ENCODE results near the gene TRIM41. TPM values are rescaled to one million over a fixed set of nuclear protein-coding genes. Genes with fewer than 3 reads are reported as not detected.

TRIM41 gene
- polyA plus RNA-seq, 1 experiment = 15.2 TPM

DNA sequence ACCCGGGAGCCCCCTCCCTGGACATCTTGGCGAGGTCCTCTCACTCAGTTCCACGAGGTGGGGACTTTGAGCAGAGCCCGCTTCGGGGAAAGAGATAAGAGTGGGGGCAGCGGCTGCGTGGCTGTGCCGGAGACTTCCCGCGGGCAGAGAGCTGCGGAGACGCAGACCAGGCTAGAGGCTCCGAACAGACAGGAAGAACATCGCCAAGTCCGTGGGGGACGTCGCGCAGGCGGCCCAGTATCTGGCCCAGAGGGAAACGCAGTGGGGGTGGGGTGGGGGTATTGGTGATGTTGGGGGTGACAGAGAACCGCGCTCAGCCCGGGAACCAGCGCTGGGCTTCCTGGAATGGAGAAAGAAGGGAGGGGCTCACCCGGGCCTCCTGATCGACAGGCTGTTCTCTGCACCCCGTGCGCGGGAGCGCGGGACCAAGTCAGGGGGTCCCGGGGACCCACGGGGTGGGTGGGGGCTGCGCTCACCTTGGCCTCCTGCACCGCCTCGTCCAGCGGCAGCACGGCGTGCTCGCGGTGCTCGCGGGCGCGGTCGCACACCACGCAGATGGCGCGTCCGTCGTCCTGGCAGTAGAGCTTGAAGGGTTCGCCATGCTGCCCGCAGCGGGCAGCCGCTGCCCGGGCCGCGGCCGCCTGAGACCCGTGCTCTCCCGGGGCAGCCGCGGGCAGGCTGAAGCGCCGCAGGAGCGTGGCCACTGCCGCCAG is 18.8 kb upstream of the TRIM41 start:
- no peaks in the 10 kb centered on the region for H3K27me3 ChIP-seq (ENCODE audit: control insufficient read depth, insufficient read depth, low read length)
- CTCF ChIA-PET = interaction anchor here (1.1 to 1.7 kb wide), 3 partner anchors 11 to 58 kb away, joined by 3 to 4 read pairs (median 3); no protein-coding TSS in a partner anchor
- DNase-seq (ENCODE audit: low read depth) = no peak
- H3K36me3 ChIP-seq (ENCODE audit: control insufficient read depth, insufficient read depth, low read length) = no peaks in the 10 kb centered on the region
- H3K4me3 ChIP-seq (ENCODE audit: low read depth, low read length) = peak overlapping the region; percentile 55
- POLR2A ChIA-PET = interaction anchor here (0.5 to 1.2 kb wide), 2 partner anchors 13 to 19 kb away, joined by 3 to 5 read pairs; partner anchors contain the start of gene TRIM41
- TF ChIP-seq, protein P1, sequence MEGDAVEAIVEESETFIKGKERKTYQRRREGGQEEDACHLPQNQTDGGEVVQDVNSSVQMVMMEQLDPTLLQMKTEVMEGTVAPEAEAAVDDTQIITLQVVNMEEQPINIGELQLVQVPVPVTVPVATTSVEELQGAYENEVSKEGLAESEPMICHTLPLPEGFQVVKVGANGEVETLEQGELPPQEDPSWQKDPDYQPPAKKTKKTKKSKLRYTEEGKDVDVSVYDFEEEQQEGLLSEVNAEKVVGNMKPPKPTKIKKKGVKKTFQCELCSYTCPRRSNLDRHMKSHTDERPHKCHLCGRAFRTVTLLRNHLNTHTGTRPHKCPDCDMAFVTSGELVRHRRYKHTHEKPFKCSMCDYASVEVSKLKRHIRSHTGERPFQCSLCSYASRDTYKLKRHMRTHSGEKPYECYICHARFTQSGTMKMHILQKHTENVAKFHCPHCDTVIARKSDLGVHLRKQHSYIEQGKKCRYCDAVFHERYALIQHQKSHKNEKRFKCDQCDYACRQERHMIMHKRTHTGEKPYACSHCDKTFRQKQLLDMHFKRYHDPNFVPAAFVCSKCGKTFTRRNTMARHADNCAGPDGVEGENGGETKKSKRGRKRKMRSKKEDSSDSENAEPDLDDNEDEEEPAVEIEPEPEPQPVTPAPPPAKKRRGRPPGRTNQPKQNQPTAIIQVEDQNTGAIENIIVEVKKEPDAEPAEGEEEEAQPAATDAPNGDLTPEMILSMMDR (IDR thresholded peaks at IDR 0.05; ENCODE audit: insufficient read depth, low read depth, low read length) = no peak

- peak within 1 kb of the TSS; percentile 55 for H3K4me3 ChIP-seq (ENCODE audit: low read depth, low read length)
- no peaks in the 10 kb centered on the region for H3K27me3 ChIP-seq (ENCODE audit: control insufficient read depth, insufficient read depth, low read length)
- ChIA-PET CTCF (interaction anchor here (1.7 to 2.6 kb wide), 2 partner anchors 12 to 15 kb away, joined by 4 to 12 read pairs; no protein-coding TSS in a partner anchor), POLR2A (interaction anchor here (1.2 kb wide), 1 partner anchor 14 kb away, joined by 3 read pairs; no protein-coding TSS in a partner anchor)
- no peak for DNase-seq (ENCODE audit: low read depth)
- TF ChIP-seq, protein P1 (IDR thresholded peaks at IDR 0.05; ENCODE audit: insufficient read depth, low read depth, low read length) = no peak
- no peaks in the 10 kb centered on the region for H3K36me3 ChIP-seq (ENCODE audit: control insufficient read depth, insufficient read depth, low read length)
These were observed 18.0 kb upstream of the TRIM41 start, which contains the start of gene TRIM7 for GRCh38 chr5:181204826-181205760. Gene TRIM7 (minus strand): TSS chr5:181205196. CDS start chr5:181205110, 86 bp downstream.

DNA sequence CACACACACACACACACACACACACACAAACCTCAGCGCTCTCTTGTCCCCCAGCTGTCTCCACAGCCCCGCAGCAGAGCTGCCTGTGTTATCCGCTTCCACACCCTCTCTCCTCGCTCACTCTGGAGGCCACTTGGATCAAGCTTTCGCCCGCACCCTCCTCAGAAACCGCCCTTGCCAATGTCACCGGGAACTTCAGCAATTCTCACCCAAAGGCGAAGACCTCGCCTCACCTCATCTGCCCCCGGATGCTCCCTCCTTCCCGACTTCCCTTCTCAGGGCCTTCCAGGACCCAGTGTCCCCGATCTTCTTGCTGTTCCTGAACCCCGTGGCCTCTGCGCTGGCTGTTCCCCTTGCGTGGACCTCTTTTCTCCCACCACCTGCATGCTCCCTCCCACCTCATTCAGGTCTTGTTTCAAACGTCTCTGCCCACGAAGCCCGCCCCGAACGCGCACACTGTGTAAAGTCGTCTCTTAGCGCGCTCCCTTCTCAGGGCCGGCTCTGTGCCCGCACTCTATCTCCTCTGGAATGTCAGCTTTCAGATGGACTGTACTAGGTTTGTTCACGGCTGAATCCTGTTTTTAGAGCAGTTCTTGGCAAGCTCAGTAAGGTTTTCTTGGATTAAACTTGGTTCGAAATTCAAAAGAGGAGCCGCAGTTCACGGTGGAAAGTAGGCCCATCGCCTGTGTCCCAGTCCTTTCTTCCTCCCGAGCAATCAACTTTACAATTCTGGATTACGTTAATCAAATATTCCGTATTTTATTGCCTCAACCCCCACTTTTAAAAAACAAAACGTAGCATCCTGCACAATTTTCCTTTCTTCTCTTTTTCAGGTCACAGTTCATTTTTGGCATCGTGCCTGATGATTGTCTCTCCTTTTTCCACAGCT is 17.1 kb upstream of the TRIM41 start:
- ChIA-PET CTCF (interaction anchor here (0.9 to 2.6 kb wide), 7 partner anchors 12 to 46 kb away, joined by 4 to 12 read pairs (median 5); partner anchors contain the start of gene TRIM41), POLR2A (no interaction called here)
- no peaks in the 10 kb centered on the region for H3K27me3 ChIP-seq (ENCODE audit: control insufficient read depth, insufficient read depth, low read length)
- no peak for DNase-seq (ENCODE audit: low read depth)
- H3K4me3 ChIP-seq (ENCODE audit: low read depth, low read length) = no peak overlapping the region; the same call in 1 of the 2 replicates
- TF ChIP-seq, protein P1 (IDR thresholded peaks at IDR 0.05; ENCODE audit: insufficient read depth, low read depth, low read length) = no peak
- H3K36me3 ChIP-seq (ENCODE audit: control insufficient read depth, insufficient read depth, low read length) = no peaks in the 10 kb centered on the region

DNA sequence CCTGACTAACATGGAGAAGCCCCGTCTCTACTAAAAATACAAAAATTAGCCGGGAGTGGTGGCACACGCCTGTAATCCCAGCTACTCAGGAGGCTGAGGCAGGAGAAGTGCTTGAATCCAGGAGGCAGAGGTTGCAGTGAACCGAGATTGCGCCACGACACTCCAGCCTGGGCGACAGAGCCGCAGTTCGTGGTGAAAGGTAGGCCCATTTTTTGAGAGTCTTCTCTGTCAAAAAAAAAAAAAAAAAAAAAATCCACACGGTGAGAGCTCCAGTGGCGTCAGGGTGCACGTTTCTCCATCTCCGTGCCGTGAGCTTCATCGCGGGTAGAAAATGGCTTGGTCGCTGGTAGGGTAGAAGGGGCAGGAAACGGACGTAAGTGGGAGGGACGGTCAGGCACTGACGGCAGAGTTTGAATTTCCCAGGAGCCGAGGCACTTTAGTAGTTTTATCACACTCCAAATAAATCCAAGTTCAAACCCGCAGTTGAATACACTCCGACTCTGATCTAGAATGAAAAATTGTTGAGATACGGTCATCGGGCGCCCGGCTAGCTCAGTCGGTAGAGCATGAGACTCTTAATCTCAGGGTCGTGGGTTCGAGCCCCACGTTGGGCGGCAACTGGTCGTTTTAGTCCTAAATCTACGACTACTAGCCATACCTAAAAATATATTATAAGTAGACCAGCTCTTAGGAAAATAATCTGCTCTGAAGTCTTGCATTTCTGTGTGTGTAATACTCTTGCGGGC is 15.7 kb upstream of the TRIM41 start:
- POLR2A ChIA-PET = no interaction called here
- TF ChIP-seq, protein P1 (IDR thresholded peaks at IDR 0.05; ENCODE audit: insufficient read depth, low read depth, low read length) = no peak
- Histone ChIP-seq H3K27me3 (ENCODE audit: control insufficient read depth, insufficient read depth, low read length) (no peaks in the 10 kb centered on the region), H3K36me3 (ENCODE audit: control insufficient read depth, insufficient read depth, low read length) (no peaks in the 10 kb centered on the region), H3K4me3 (ENCODE audit: low read depth, low read length) (peak overlapping the region; percentile 55)
- DNase-seq (ENCODE audit: low read depth) = peak; percentile 74
- CTCF ChIA-PET = interaction anchor here (0.6 to 2.6 kb wide), 9 partner anchors 10 to 52 kb away, joined by 3 to 12 read pairs (median 5); partner anchors contain the start of gene TRIM41
